Tibial artery (tissue), 4 donors: ENCODE data around the gene NFIA.

Experiments used
- DNase-seq, 2 donors: peaks; one replicate each; pipeline ENCODE4 v3.0.0-alpha.2; 2019
- H3K27ac ChIP-seq, 2 donors: fragments of 200-600 bp; sonication (generic) in 1 of 2; 1 replicate in 1 of 2; 2 replicates in 1 of 2; pipeline ENCODE4 v1.5.1; 2018 to 2019; ENCODE audit warnings: mild to moderate bottlenecking in 1 of 2
- H3K27me3 ChIP-seq, 2 donors: fragments of 200-600 bp; sonication (generic) in 1 of 2; one replicate each; pipeline versions ENCODE4 v1.5.1 to v1.6.0; 2016 to 2019
- H3K36me3 ChIP-seq, 3 donors: fragments of 200-600 bp; sonication (generic) in 2 of 3; one replicate each; pipeline ENCODE4 v1.5.1; 2016 to 2019; ENCODE audit warnings: mild to moderate bottlenecking in 2 of 3
- H3K4me1 ChIP-seq, 4 donors: fragments of 200-600 bp; sonication (generic) in 2 of 4; 1 replicate in 3 of 4; 2 replicates in 1 of 4; pipeline ENCODE4 v1.5.1; 2016 to 2019
- H3K4me3 ChIP-seq, 2 donors: fragments of 200-600 bp; sonication (generic) in 1 of 2; 1 replicate in 1 of 2; 2 replicates in 1 of 2; pipeline ENCODE4 v1.5.1; 2018 to 2019; ENCODE audit warnings: mild to moderate bottlenecking in 2 of 2
- H3K9me3 ChIP-seq, 3 donors: fragments of 200-600 bp; sonication (generic) in 1 of 3; one replicate each; pipeline ENCODE4 v1.5.1; 2016 to 2019
- intact Hi-C: fragments of 100-400 bp; cut with DNase I; formaldehyde crosslinking; loops from one replicate; pipeline ENCODE4 v1.15.0; 2023; ENCODE audit warnings: low total_unique reads
- TF ChIP-seq, protein P1 (sequence below), 2 experiments: fragments of 200-600 bp in 1 of 2; fragments of 450-650 bp in 1 of 2; IDR thresholded peaks; one replicate each; pipeline ENCODE4 v1.5.1; 2017 to 2019; ENCODE audit warnings: antibody characterized with exemption in 2 of 2, mild to moderate bottlenecking in 1 of 2, moderate library complexity in 1 of 2

NFIA gene

DNA sequence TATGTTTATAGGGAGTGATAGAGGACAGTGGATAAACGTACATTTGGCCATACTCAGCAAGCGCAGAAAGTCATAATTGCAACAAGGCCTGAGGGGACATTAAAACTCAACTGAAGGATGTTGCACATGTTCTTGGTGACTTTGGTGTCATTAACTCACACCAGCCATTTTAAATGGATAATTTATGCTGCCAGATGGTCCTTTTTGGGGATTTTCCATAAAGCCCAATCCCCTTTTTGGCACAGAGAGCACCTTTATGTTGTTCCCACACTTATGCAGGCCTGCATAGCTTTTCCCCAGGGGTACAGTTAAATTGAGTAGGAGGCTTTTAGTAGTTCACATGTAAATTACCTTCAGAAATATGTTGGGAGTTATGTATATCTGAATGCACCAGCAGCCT is 279.6 kb downstream of the NFIA start:
- TF ChIP-seq, protein P1, sequence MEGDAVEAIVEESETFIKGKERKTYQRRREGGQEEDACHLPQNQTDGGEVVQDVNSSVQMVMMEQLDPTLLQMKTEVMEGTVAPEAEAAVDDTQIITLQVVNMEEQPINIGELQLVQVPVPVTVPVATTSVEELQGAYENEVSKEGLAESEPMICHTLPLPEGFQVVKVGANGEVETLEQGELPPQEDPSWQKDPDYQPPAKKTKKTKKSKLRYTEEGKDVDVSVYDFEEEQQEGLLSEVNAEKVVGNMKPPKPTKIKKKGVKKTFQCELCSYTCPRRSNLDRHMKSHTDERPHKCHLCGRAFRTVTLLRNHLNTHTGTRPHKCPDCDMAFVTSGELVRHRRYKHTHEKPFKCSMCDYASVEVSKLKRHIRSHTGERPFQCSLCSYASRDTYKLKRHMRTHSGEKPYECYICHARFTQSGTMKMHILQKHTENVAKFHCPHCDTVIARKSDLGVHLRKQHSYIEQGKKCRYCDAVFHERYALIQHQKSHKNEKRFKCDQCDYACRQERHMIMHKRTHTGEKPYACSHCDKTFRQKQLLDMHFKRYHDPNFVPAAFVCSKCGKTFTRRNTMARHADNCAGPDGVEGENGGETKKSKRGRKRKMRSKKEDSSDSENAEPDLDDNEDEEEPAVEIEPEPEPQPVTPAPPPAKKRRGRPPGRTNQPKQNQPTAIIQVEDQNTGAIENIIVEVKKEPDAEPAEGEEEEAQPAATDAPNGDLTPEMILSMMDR (IDR thresholded peaks at IDR 0.05) = no peak
- no peak overlapping the region for H3K27ac ChIP-seq

DNA sequence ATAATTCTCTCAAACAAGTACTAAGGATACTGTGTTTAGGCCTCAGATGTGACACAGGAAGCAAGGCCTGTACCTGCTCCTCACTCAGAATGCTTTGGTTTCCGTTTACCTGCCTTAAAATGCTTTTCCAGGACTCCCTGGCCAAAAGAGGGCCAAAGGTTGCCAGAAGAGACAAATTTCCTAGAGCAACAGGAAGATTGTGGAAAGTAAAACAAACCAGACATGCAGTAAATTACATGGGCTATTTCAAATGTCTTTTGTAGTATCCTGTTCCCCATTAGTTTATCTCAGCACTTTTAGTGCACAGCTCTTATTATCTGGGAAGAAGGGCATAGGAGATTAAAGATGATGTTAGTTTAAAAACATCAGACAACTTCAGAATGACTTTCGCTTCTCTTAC is 280.0 kb downstream of the NFIA start:
- Histone ChIP-seq H3K27ac (no peak overlapping the region), H3K9me3 (no peaks in the 10 kb centered on the region), H3K4me1 (no peaks in the 10 kb centered on the region), H3K4me3 (no peak overlapping the region), H3K27me3 (no peaks in the 10 kb centered on the region), H3K36me3 (peaks cover 17 to 29% (median 24%) of the 10 kb centered on the region in 3 donors)
- TF ChIP-seq, protein P1 (IDR thresholded peaks at IDR 0.05) = no peak
- intact Hi-C loops = no loop called here
- no peak for DNase-seq

More for the DNA sequence above, 279.6 kb downstream of the NFIA start:
- Histone ChIP-seq H3K4me3 (no peak overlapping the region), H3K9me3 (no peaks in the 10 kb centered on the region), H3K27me3 (no peaks in the 10 kb centered on the region), H3K36me3 (peaks cover 17 to 29% (median 24%) of the 10 kb centered on the region in 3 donors), H3K4me1 (peaks cover 0 to 2% (median 0%) of the 10 kb centered on the region in 4 donors)
- intact Hi-C loops = no loop called here
- DNase-seq = no peak

DNA sequence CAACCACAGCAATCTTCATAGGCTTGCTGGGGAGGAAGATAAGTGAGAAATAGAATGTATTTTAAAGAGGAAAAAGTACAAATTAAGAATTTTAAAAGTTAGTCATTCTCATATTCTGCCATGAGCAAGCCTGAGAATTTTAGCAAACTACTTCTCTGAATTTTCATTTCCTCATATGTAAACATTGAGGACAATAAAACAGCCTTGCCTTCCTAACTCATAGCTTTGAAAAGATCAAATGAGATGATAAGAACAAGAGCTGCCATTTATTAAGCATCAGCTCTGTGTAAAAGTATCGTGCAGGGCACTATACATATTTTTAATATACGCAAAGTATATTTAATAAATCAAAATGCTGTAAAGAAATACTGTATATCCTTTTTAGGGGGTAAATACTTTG is 286.0 kb downstream of the NFIA start:
- Histone ChIP-seq H3K9me3 (no peaks in the 10 kb centered on the region), H3K4me1 (no peaks in the 10 kb centered on the region), H3K27me3 (no peaks in the 10 kb centered on the region), H3K4me3 (no peak overlapping the region), H3K27ac (no peak overlapping the region), H3K36me3 (peaks cover 10 to 15% (median 12%) of the 10 kb centered on the region in 3 donors)
- no peak for DNase-seq
- intact Hi-C loops = no loop called here
- TF ChIP-seq, protein P1 (IDR thresholded peaks at IDR 0.05) = no peak

DNA sequence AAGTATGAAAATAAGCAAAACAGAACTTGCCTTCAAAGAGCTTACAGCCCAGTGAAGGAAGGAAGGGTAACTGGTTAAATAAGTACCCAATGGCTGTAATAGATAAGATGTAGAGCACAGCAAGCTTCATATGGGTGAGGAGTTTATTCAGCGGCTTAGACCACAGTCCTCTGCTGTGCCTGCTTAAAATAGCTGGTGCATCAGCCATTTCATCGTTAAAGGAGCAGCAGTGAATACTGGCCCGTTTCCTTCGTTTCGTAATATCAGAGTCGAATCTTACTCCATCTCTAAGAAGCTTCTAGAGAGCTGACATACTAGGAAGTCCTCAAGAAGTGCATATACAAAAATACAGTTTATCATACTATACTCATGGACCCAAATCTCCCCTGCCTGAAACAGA is 286.5 kb downstream of the NFIA start:
- DNase-seq = no peak
- Histone ChIP-seq H3K4me1 (no peaks in the 10 kb centered on the region), H3K27ac (no peak overlapping the region), H3K4me3 (no peak overlapping the region), H3K27me3 (no peaks in the 10 kb centered on the region), H3K9me3 (no peaks in the 10 kb centered on the region), H3K36me3 (peaks cover 10 to 15% (median 12%) of the 10 kb centered on the region in 3 donors)
- intact Hi-C loops = no loop called here
- TF ChIP-seq, protein P1 (IDR thresholded peaks at IDR 0.05) = no peak

DNA sequence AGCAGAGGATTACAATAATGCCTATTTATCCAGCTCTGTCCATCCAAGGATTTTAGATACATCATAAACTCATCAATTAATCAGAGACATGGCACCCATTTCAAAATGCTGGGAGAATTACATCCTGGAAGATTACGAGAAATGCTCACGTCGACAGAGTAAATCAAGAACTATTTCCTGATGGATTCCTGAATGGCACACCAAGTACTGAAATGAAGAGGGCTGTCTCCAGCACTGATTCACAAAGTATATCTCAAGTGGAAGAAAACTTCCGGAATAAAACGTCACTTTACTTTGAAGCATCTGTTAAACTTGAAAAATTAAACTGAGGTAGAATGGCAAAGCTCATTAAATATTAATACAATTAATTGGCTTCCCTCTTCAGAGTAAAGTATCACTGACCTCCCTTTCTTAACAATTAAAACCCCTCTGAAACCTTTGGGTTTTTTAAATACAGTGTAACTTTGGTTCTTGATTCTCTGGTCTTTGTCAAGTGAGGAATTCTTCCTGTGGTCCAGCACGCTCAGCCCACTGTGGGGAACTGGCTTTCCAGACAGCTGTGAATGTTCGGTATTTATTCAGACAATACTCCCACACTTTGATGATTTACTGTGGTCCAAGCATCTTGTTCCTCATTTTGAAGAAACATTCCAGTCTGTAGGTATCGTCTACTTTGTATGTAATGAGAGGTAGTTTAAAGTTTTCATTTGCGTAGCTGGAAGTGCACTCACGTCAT is 288.0 kb downstream of the NFIA start:
- Histone ChIP-seq H3K4me1 (no peaks in the 10 kb centered on the region), H3K27me3 (no peaks in the 10 kb centered on the region), H3K36me3 (peaks cover 10 to 15% (median 12%) of the 10 kb centered on the region in 3 donors), H3K9me3 (no peaks in the 10 kb centered on the region), H3K27ac (no peak overlapping the region), H3K4me3 (no peak overlapping the region)
- TF ChIP-seq, protein P1 (IDR thresholded peaks at IDR 0.05) = no peak
- intact Hi-C loops = no loop called here
- DNase-seq = no peak
